Fibroblast of gingiva (primary cell): Measurements from ENCODE around the gene PAM.
A peak's percentile ranks its signal among the peaks of the same experiment; 100 is the strongest.
"Not testable (repeated sequence)": the region's sequence is repeated elsewhere in the genome, so short reads cannot be mapped to it uniquely, and the experiment has no call there.

ENCODE experiments used
- DNase-seq: peaks from one replicate; pipeline ENCODE4 v3.0.0-alpha.2; 2011; ENCODE audit warnings: low read depth

Gene PAM

DNA sequence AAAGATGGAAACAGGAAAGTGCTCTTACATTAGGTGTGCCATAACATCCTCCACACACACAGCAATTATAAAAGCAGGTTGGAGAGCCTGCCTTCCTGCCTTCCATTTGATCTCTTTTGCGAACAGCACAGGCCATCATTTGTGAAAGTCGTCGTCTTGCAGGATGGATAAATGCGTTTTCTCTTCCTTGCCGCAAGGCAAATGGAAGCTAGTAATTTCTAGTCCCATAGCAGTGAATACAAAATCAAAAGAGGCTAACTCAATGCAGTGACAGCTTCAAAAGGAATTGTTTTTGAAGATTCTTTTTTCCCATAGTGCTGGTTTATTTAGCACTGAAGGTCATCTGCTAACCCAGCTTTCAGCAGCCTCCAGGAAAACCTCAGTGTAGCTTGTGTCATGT is 186.0 kb downstream of the PAM start:
- no peak for DNase-seq

DNA sequence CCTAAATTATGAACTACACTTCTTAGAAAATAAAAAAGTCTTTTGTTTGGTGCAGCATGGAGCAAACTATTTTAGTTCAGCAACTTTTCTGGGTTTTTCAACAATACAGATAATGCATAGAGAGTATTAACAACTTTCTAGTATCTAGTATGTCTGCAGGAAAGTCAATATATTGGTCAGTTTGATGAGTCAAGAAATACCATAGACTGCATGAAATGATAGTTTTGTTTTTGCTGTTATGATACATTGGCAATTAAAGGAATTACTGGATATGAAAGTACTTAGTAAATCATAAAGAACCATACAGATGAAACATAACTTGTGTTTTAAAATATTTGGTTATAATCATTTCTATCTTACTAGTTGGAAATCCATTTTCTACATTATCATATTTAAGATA is 191.3 kb downstream of the PAM start:
- no peak for DNase-seq

DNA sequence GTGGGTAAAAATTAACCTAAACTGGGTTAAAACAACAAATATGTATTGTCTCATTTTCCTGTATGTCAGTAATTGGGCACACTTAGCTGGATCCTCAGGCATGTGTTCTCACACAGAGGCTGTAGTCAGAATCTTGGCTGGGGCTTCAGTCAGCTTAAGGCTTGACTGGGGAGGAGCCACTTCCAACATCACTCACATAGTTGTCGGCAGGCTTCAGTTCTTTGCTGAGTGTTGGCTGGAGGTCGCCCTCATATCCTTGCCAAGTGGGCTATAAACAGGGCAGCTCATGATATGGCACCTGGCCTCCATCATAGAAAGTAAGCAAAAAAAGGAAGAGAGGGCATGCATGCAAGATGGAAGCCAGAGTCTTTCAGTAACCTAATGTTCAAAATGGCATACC is 191.9 kb downstream of the PAM start:
- no peak for DNase-seq

DNA sequence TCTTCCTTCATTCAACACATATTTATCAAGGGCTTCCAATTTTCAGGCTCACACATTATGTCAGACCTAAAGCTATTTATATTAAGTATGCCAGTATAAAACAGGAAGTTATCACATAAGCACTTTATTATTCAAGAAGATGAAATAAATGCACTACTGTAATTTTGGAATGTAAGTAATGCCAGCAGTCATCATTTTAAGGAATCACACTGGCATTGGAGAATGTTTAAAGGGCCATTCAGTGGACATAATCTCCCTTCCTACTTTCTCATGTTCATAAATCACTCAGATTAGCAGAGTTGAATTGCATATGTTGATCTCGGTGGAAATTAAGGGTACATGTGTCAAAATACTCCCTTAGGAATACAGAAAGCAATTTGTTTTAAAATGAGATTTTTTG is 200.4 kb downstream of the PAM start:
- DNase-seq = no peak

DNA sequence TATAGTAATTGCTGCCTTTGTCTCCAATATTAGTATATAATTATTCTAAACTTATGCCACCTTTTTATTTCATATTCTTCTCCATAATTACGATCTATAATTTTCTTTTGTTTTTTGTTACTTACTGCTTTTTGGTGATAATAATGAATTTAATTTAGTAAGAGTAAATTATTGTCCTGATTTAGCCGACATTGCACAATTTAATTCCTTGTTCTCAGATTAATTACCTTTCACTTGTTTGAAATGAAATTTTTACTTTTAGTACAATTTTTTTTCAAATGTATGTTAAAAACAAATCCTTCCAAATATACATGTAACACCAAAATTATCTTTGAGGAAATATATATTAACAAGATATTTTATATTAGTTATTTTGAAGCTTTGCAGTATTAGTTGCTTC is 201.5 kb downstream of the PAM start:
- DNase-seq = no peak

DNA sequence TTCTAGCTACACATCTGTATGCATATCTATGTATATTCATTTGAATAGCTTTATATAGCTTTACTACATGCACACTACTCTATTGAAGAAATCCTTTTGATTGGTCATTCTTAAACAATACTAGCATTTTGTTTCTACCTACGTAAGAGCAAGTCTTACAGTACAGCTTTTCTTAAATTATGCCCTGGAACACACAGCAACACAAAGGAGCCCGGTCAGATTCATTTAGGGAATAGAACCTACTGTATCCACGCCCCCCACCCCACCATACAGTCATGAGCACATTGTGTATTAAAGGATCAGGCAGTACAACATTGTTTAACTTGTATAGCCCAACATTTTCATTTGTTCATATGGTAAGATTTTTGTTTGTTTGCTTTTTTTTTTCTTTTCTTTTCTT is 202.0 kb downstream of the PAM start:
- no peak for DNase-seq

DNA sequence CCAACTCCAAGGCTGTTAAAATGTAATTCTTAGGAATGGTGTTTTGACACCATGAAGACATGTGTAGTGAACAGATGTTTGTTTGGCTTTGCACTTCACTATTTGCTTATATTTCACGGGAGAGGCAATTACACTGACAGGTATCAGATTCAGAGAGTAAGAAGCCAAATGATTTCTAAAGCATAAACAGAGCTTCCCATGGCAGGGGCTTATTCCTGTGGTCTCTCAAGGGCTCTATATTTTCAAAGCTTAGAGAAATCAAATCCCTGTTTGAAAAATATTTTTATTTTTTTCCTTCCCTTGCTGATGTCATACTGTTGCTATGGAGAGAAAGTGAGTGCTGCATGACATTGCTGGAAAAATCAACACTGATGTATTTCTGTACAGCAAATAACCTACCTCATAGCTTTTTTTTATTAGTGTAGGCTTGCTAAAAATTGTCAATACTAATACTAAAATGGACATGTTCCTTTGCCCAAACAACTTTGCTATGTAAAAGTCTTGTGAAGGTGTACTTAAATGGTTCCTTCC is 203.4 kb downstream of the PAM start:
- peak; percentile 49 for DNase-seq

DNA sequence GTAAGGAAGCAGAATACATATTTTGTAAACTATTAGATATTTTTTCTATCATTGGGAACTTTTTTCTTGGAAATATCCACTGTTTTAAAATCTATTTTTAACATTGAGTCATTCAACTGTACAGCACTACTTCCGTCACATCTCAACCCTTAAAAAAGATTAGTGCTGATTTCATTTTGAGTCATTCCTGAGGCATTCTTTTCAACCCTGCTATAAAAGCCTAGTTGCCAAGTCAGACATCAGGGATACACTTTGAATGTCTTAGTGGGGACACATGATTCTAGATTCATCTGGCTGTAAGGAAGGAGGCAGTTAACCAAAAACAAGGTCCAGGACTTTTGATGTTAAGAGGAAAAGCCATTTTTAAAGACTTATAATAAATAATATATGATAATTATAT is 203.9 kb downstream of the PAM start:
- DNase-seq = peak; percentile 77

DNA sequence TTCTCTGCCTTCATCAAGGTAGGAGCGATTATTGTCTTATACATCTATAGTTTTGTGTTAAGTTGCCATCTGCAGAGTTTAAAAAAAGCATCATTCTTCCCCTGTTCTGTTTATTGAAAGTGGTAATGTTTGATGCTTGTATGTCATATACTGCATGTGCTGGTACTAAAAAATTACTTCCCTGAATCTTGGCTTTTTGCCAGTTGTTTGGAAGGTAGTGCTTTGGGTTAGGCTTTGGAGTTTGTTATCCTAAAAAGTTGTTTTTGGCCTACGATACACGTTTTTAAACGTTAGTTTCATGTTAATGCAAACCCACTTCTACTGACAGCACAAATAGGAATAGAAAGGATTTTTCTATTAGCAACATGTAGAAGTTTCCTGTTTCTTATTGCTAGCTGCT is 206.6 kb downstream of the PAM start:
- DNase-seq = no peak

DNA sequence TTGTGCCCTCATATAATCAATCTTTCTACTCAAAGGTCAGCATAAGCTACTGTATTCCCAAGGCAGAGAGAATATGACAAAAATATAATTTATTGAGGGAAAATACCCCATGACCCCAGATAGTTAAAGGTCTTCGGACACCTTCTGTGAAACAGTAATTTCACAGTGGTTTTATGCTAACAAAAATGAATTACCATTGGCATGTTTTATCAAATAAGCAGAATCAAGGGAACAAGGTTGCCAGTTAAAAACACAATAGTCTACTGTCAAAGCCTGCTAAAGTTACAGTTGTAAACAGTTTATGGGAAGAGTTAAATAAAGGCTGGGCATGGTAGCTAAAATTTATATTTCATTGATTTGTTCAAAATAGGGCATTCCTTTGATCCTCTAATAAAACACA is 210.5 kb downstream of the PAM start:
- DNase-seq = no peak

DNA sequence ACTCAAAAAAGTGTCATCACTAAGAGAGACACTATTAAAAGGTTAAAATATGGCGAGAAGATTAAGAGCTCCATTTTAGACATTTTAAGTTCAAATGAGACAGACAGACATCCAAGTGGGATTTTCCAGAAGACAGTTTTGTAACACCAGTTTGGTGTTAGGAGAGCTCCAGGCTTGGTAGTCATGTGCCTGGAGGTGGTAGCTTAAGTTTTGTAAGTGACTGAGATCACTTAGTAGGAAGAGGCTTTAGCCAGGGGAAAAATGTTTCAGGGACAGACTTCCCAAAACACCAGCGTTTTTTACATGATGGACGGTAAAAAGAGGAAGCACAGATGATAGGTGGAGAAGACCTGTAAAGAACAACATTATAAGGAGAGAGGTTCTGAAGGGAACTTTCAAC is 214.5 kb downstream of the PAM start:
- no peak for DNase-seq

DNA sequence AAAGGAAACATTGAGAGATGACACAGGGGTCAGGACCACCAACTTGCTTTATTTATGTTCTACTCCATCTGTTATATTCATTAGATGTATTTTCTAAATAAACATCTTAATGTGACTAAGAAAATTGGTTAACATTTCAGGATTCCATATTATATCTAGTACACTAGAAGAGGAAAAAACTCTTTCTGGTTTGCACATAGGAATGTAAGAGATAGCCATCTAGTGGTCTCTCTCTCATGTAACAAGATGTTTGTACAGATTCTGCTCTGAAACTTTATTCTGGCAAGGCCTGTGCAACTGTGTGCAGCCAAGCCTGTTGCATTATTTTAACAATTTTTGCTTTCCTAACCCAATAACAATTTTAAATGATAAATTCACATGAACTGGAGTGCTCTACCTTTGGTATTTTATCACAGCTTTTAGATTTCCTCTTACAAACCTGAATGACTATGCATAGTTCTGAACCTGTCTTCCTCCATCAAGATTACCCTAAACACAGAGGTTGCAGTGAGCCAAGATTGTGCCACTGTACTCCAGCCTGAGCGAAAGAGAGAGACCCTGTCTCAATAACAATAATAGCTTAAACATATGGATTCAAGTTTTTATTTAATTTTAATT is 216.7 kb downstream of the PAM start:
- DNase-seq = peak; percentile 62

DNA sequence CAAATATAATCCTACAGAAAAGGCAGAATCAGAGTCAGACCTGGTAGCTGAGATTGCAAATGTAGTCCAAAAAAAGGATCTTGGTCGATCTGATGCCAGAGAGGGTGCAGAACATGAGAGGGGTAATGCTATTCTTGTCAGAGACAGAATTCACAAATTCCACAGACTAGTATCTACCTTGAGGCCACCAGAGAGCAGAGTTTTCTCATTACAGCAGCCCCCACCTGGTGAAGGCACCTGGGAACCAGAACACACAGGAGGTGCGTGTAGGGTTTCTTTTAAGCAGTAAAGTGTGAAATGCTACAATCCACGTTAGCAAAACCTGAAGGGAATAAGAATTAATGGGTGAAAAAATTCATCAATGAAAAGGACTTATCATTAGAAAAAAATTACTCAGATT is 219.1 kb downstream of the PAM start:
- DNase-seq = no peak

DNA sequence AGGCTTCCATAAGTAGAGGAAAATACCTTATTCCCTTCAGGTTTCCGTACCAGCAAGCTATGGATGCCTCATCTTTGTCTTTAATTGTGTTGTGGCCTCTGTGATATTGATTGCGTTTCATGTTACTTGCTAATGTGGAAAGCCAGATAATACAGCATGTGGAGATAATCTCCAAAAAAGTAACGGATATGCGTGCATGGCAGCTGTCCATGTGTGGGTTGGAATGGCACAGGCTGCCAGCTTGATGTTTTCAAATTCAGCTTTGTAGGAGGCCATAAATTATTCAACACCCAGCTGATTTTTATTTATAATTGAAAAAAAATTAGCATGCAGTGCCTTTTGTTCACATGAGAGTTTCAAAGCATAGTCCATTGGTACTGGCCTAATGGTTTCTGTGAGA is 219.9 kb downstream of the PAM start:
- peak; percentile 58 for DNase-seq

DNA sequence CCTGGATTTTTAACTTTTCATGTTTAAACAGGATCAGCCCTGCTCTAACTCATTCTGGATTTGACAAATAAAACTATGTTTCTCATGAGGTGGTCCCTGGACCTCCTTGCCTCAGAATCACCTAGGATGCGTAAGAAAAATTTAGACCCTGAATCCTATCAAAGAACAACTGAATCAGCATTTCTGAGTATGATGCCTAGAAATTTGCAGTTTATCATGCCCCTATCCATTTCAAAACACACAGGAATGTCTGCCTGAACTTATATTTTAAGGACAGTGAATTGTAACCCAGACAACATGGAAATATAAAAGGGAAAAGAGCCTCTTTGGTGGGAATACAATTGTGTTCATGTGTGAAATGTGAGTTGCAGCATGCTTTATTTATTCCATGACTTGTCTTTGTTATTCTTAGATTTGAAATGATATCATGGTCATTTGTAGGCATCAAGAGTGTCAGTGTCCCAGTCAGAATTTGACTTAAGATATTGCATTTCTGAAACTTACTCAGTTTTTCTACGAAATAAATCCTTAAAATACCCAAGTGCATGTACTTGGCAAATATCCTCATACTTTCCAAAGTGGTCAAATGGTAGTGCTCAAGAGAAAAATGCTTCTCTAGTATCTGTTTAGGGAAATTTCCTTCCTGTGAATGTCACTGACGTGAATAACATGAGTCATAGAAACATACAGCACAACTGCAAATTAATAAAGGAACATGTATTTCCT is 220.5 kb downstream of the PAM start:
- peak; percentile 78 for DNase-seq

DNA sequence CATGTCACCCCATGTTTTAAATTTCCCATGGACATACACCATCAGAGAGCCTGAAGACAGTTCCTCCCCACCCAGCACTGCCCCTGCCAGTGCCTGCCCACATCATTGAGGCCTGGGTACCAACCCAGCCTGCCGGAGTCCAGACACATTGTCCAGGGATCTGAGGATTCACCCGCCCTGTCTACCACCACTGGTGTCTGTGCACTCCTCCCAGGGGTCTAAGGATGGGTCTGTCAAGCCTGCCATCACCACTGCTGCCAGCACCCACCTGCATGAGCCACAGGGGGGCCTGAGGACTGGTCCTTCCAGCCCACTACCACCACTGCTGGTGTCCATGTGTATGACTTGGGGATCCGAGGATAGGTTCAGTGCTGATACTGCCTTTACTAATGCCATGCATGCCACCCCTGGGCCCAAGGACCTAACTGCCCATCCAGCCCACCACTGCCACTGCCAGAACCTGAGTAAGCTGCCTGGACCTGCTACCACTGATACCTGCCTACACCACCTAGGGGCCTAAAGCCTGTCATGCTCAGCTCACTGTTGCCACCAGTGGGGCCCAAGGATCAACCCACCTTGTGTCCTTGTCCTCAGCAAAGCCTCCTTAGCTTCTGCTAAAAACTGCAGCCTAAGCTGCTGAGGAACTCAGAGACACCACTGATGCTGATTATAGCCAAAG is 227.0 kb downstream of the PAM start:
- DNase-seq = no peak

DNA sequence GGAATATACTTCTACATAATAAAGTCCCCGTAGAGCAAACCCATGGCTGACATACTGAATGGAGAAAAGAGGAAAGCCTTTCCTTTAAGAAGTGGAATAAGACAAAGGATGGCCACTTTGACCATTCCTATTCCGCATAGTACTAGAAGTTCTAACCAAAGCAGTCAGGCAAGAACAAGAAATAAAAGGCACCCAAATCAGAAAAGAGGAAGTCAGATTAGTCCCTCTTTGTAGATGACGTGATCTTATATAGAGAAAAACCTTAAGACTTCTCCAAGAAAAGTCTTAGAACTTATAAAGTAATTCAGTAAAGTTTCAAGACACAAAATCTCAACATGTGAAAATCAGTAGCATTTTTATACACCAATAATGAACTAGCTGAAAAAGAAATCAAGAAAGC is 231.0 kb downstream of the PAM start:
- no peak for DNase-seq

DNA sequence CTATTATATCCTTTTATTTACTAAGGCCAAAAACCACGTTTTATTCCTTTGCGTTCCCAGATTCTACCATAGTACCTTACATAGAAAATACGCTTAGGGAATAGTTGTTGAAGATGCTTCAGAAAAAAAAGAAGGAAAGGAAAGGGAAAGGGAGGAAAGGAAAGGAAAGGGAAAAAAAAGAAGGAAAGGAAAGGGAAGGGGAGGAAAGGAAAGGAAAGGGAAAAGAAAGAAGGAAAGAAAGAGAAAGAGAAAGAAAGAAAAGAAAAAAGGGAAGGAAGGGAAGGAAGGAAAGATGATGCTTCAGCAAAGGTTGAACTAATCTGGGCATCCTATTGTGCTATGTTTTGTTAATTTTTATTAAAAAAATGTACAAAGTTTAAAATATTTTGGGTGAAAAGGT is 233.4 kb downstream of the PAM start:
- no peak for DNase-seq

DNA sequence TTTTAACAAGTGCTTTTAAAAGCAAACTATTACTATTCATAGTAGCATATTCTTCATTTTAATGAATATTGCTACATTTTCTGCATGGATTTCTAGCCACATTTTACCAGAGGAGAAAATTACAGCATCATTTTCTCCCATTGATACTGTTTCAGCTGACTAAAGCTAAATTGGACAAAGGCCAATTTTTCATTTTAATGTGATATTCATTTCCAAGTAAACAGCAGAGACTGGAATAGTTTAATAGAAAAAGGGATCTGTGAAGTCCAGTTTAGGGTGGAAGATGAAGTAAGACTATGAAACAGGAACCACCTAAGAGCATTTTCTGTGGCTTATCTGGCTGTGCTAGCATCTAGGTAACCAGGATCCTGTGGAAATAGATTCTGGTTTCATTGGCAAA is 236.7 kb downstream of the PAM start:
- no peak for DNase-seq

DNA sequence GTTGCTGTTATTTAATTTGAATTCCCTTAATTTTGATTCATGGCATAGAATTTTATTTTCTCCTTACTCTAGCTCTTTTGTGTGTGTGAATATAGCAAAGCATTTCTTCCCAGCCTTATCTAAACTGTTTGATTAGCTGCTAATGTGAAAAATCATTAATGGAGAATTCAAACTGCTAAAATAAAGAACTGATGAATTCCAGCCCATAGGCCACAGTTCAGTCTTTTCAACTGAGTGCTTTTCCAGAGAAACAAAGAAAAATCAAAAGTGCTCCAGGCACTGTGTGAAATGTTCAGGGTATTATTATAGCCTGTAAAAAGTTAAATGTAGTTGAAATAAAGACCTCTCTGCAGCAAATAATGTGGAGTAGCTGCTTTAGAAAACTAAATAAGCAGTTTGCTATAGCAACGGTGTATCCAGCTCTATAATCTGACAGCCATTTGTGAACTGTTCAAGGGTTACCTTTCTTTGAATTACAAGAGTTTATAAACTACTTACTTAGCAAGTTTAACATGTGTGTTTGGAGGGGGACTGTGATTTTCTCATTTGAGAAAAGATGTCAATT is 241.0 kb downstream of the PAM start:
- DNase-seq = no peak

DNA sequence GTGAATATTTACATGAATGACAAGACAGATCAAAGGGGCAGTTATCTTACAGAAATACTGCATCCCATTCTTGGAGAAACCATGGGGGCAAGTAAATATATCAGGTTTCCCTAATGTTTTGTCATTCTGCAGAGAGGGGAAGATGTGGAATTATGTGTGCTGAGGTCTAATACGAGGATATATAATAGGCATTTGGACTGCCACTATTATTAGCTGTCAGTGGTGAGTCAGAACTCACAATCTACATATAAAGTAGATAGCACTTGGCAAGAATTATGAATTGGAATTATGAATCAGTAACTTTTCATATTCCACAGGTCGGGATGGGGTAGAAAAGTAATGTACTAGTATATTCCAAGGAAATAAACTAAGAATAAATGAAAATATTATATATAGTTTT is 243.1 kb downstream of the PAM start:
- no peak for DNase-seq

DNA sequence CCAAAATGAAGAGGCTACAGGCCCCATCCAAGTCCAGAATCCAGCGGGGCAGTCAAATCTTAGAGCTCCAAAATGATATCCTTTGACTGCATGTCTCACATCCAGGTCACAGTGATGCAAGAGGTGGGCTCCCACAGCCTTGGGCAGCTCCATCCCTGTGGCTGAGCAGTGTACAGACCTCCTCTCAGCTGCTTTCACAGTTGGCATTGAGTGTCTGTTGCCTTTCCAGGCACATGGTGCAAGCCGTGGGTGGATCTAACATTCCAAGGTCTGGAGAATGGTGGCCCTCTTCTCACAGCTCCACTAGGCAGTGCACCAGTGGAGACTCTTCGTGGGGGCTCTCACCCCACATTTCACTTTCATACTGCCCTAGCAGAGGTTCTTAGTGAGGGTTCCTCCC is 244.1 kb downstream of the PAM start:
- no peak for DNase-seq

DNA sequence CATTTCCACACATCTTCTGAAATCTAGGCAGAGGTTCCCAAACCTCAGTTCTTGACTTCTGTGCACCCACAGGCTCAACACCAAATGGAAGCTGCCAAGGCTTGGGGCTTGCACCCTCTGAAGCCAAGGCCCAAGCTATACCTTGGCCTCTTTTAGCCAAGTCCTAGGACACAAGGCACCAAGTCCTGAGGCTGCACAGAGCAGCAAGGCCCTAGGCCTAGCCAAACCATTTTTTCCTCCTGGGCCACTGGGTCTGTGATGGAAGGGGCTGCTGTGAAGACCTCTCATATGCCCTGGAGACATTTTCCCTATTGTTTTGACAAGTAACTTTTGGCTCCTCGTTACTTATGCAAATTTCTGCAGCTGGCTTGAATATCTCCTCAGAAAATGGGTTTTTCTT is 244.5 kb downstream of the PAM start:
- not testable (repeated sequence) for DNase-seq
